Measurements from ENCODE around the gene RAP1GAP.

- TF ChIP-seq CTCF (conservative IDR thresholded peaks at IDR 0.05) (no peak), EZH2 (IDR thresholded peaks at IDR 0.05; ENCODE audit: low read depth) (no peak)
These were observed 33.6 kb upstream of the RAP1GAP start for GRCh38 chr1:21702780-21703179.

Data from PC-9 (cell line).